ENCODE data around the gene COL27A1. TPM values are rescaled to one million over a fixed set of nuclear protein-coding genes. Genes with fewer than 3 reads are reported as not detected.

The COL27A1 gene
- total and polyA plus RNA-seq, 4 donors: 10.9 to 25.6 (median 17.4) TPM

GRCh38 chr9:114300846-114301797 lies 145.8 kb downstream of the COL27A1 start:
- H3K27me3 ChIP-seq (ENCODE audit: control insufficient read depth in 3 of 3, insufficient read depth in 3 of 3, low read length in 2 of 3): no peaks in the 10 kb centered on the region
- DNase-seq (no peak), ATAC-seq (ENCODE audit: insufficient read depth, low FRiP score) (no peak)
- no peak overlapping the region for H3K4me3 ChIP-seq
- peaks cover 0 to 24% (median 14%) of the 10 kb centered on the region in 4 donors for H3K36me3 ChIP-seq (ENCODE audit: control insufficient read depth in 4 of 4, insufficient read depth in 4 of 4, low read length in 4 of 4)
- H3K9ac ChIP-seq (ENCODE audit: insufficient read depth in 1 of 2, low read length in 2 of 2): no peak overlapping the region
- 94 to 96% methylated on average over 28 to 31 of the region's 31 CpGs for WGBS, 2 donors
- H3K27ac ChIP-seq (ENCODE audit: low read depth in 1 of 2, low read length in 1 of 2): no peak overlapping the region
- no peaks in the 10 kb centered on the region for H3K4me1 ChIP-seq (ENCODE audit: control insufficient read depth in 5 of 5, insufficient read depth in 5 of 5, low read length in 5 of 5)
- TF ChIP-seq, protein P1, sequence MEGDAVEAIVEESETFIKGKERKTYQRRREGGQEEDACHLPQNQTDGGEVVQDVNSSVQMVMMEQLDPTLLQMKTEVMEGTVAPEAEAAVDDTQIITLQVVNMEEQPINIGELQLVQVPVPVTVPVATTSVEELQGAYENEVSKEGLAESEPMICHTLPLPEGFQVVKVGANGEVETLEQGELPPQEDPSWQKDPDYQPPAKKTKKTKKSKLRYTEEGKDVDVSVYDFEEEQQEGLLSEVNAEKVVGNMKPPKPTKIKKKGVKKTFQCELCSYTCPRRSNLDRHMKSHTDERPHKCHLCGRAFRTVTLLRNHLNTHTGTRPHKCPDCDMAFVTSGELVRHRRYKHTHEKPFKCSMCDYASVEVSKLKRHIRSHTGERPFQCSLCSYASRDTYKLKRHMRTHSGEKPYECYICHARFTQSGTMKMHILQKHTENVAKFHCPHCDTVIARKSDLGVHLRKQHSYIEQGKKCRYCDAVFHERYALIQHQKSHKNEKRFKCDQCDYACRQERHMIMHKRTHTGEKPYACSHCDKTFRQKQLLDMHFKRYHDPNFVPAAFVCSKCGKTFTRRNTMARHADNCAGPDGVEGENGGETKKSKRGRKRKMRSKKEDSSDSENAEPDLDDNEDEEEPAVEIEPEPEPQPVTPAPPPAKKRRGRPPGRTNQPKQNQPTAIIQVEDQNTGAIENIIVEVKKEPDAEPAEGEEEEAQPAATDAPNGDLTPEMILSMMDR (IDR thresholded peaks at IDR 0.05; ENCODE audit: control extremely low read depth, extremely low read depth): no peak
- H3K9me3 ChIP-seq (ENCODE audit: control insufficient read depth in 4 of 4, insufficient read depth in 3 of 4, low read length in 3 of 4): no peaks in the 10 kb centered on the region

GRCh38 chr9:114301798-114302565 lies 146.6 kb downstream of the COL27A1 start:
- Histone ChIP-seq H3K4me3 (no peak overlapping the region), H3K27ac (ENCODE audit: low read depth in 1 of 2, low read length in 1 of 2) (no peak overlapping the region), H3K36me3 (ENCODE audit: control insufficient read depth in 4 of 4, insufficient read depth in 4 of 4, low read length in 4 of 4) (peaks cover 0 to 20% (median 11%) of the 10 kb centered on the region in 4 donors), H3K4me1 (ENCODE audit: control insufficient read depth in 5 of 5, insufficient read depth in 5 of 5, low read length in 5 of 5) (no peaks in the 10 kb centered on the region), H3K27me3 (ENCODE audit: control insufficient read depth in 3 of 3, insufficient read depth in 3 of 3, low read length in 2 of 3) (no peaks in the 10 kb centered on the region), H3K9ac (ENCODE audit: insufficient read depth in 1 of 2, low read length in 2 of 2) (no peak overlapping the region), H3K9me3 (ENCODE audit: control insufficient read depth in 4 of 4, insufficient read depth in 3 of 4, low read length in 3 of 4) (no peaks in the 10 kb centered on the region)
- no peak for ATAC-seq (ENCODE audit: insufficient read depth, low FRiP score)
- 89 to 91% methylated on average over 14 to 15 of the region's 15 CpGs for WGBS, 2 donors
- TF ChIP-seq, protein P1 (IDR thresholded peaks at IDR 0.05; ENCODE audit: control extremely low read depth, extremely low read depth): no peak
- DNase-seq: no peak

DNA sequence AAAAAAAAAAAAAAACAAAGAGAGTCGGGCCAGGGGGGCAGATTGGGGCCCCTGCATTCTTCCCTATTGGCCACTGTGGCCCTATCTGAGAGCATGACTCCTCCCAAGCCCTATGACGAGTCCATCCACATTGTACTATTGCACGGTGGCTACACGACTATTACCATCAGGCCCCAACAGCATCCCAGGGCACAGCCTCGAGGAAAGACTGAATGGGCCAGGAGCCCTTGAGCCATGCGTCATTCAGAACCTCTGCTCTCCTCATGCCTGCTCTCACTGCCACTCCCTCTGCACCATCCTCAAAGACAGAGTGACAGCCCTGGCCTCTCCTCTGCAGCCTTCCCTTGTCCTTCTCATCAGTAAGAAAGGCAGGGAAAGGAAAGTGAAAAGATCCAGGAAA lies 147.4 kb downstream of the COL27A1 start:
- H3K9ac ChIP-seq (ENCODE audit: insufficient read depth in 1 of 2, low read length in 2 of 2): no peak overlapping the region
- no peak overlapping the region for H3K27ac ChIP-seq (ENCODE audit: low read depth in 1 of 2, low read length in 1 of 2)
- H3K4me3 ChIP-seq: no peak overlapping the region
- peaks cover 0 to 24% (median 13%) of the 10 kb centered on the region in 4 donors for H3K36me3 ChIP-seq (ENCODE audit: control insufficient read depth in 4 of 4, insufficient read depth in 4 of 4, low read length in 4 of 4)
- no peaks in the 10 kb centered on the region for H3K27me3 ChIP-seq (ENCODE audit: control insufficient read depth in 3 of 3, insufficient read depth in 3 of 3, low read length in 2 of 3)
- ATAC-seq (ENCODE audit: insufficient read depth, low FRiP score): no peak
- WGBS, 2 donors: 79 to 80% methylated on average over 6 of the region's 6 CpGs
- TF ChIP-seq, protein P1 (IDR thresholded peaks at IDR 0.05; ENCODE audit: control extremely low read depth, extremely low read depth): no peak
- DNase-seq: no peak
- H3K4me1 ChIP-seq (ENCODE audit: control insufficient read depth in 5 of 5, insufficient read depth in 5 of 5, low read length in 5 of 5): no peaks in the 10 kb centered on the region
- H3K9me3 ChIP-seq (ENCODE audit: control insufficient read depth in 4 of 4, insufficient read depth in 3 of 4, low read length in 3 of 4): no peaks in the 10 kb centered on the region

Data from lung (tissue), 12 donors.